HepG2 (cell line): ENCODE measurements around the gene PLA1A.

Experiments used
- EZH2 ChIP-seq: conservative IDR thresholded peaks from 2 replicates; pipeline ENCODE4 v1.6.1; 2012; ENCODE audit warnings: mild to moderate bottlenecking, low read depth, low read length, moderate library complexity
- POLR2A ChIP-seq, 2 experiments: IDR thresholded peaks; 2 replicates each; pipeline ENCODE4 v1.6.1; 2011; ENCODE audit warnings: low read depth in 2 of 2, low read length in 2 of 2, mild to moderate bottlenecking in 1 of 2, moderate library complexity in 1 of 2; ENCODE audit not compliant: insufficient read depth in 1 of 2
- RARA ChIP-seq: IDR thresholded peaks from 2 replicates; pipeline ENCODE4 v1.6.1; 2016; ENCODE audit warnings: missing genetic modification reagents, missing compliant biosample characterization
- YY1 ChIP-seq: IDR thresholded peaks from 2 replicates; pipeline ENCODE4 v1.6.1; 2011; ENCODE audit warnings: low read length, low read depth, moderate library complexity, mild to moderate bottlenecking; ENCODE audit not compliant: insufficient read depth, insufficient replicate concordance
- ZBTB8A ChIP-seq: sonication (generic); formaldehyde crosslinking; IDR thresholded peaks from 2 replicates; pipeline ENCODE4 v1.4.0; 2020; ENCODE audit warnings: mild to moderate bottlenecking, low read depth, missing genetic modification reagents, borderline replicate concordance
- ZNF253 ChIP-seq: sonication (generic); formaldehyde crosslinking; IDR thresholded peaks from 2 replicates; pipeline ENCODE4 v1.8.0; 2022; ENCODE audit warnings: mild to moderate bottlenecking, missing genetic modification reagents, borderline replicate concordance
- ZZZ3 ChIP-seq: sonication (generic); formaldehyde crosslinking; IDR thresholded peaks from 2 replicates; pipeline ENCODE4 v1.4.0; 2020; ENCODE audit warnings: missing genetic modification reagents, mild to moderate bottlenecking, borderline replicate concordance
- TF ChIP-seq, protein P1 (sequence below): sonication (generic); formaldehyde crosslinking; IDR thresholded peaks from 2 replicates; pipeline ENCODE4 v1.5.0; 2020; ENCODE audit warnings: mild to moderate bottlenecking, missing genetic modification reagents, moderate library complexity
- TF ChIP-seq, protein P2 (sequence below): sonication (generic); formaldehyde crosslinking; IDR thresholded peaks from 2 replicates; pipeline ENCODE4 v1.4.0; 2020; ENCODE audit warnings: missing genetic modification reagents
- TF ChIP-seq, protein P3 (sequence below): sonication (generic); formaldehyde crosslinking; conservative IDR thresholded peaks from 2 replicates; pipeline ENCODE4 v1.5.0; 2020; ENCODE audit warnings: missing genetic modification reagents

DNA sequence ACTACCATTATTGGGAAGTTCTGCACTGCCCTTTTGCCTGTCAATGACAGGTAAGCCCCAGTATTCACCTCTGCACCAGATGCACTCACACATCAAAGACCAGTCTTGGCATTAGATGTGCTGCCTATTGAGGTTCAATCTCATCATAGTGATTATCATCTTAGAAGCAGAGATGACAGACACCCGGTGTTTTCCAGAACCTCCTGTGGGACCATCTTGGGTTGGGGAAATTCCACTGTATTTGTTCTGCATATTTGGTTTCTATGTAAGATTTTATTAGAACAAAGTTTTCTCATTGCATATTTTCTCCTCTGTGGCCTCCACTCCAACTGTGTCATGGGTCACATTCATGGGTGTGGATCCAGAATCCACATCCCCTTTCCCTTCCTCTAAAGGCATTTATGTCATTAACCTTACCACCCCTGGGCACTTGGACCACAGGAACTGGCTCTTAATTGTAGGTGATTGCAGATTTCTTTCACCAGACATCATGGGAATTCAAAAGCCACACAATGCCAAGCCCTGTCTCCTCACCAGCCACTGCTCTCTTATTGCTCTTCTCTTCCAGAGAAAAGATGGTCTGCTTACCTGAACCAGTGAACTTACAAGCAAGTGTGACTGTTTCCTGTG lies 31.2 kb downstream of the PLA1A start:
- TF ChIP-seq RARA (CRISPR knock-in tag) (no peak), POLR2A (IDR thresholded peaks at IDR 0.05; ENCODE audit: insufficient read depth in 1 of 2, low read depth in 2 of 2, low read length in 2 of 2) (no peak), YY1 (no peak), EZH2 (no peak), ZBTB8A (no peak), ZNF253 (no peak), ZZZ3 (no peak)
- TF ChIP-seq, protein P1, sequence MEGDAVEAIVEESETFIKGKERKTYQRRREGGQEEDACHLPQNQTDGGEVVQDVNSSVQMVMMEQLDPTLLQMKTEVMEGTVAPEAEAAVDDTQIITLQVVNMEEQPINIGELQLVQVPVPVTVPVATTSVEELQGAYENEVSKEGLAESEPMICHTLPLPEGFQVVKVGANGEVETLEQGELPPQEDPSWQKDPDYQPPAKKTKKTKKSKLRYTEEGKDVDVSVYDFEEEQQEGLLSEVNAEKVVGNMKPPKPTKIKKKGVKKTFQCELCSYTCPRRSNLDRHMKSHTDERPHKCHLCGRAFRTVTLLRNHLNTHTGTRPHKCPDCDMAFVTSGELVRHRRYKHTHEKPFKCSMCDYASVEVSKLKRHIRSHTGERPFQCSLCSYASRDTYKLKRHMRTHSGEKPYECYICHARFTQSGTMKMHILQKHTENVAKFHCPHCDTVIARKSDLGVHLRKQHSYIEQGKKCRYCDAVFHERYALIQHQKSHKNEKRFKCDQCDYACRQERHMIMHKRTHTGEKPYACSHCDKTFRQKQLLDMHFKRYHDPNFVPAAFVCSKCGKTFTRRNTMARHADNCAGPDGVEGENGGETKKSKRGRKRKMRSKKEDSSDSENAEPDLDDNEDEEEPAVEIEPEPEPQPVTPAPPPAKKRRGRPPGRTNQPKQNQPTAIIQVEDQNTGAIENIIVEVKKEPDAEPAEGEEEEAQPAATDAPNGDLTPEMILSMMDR (CRISPR knock-in tag): no peak
- TF ChIP-seq, protein P2, sequence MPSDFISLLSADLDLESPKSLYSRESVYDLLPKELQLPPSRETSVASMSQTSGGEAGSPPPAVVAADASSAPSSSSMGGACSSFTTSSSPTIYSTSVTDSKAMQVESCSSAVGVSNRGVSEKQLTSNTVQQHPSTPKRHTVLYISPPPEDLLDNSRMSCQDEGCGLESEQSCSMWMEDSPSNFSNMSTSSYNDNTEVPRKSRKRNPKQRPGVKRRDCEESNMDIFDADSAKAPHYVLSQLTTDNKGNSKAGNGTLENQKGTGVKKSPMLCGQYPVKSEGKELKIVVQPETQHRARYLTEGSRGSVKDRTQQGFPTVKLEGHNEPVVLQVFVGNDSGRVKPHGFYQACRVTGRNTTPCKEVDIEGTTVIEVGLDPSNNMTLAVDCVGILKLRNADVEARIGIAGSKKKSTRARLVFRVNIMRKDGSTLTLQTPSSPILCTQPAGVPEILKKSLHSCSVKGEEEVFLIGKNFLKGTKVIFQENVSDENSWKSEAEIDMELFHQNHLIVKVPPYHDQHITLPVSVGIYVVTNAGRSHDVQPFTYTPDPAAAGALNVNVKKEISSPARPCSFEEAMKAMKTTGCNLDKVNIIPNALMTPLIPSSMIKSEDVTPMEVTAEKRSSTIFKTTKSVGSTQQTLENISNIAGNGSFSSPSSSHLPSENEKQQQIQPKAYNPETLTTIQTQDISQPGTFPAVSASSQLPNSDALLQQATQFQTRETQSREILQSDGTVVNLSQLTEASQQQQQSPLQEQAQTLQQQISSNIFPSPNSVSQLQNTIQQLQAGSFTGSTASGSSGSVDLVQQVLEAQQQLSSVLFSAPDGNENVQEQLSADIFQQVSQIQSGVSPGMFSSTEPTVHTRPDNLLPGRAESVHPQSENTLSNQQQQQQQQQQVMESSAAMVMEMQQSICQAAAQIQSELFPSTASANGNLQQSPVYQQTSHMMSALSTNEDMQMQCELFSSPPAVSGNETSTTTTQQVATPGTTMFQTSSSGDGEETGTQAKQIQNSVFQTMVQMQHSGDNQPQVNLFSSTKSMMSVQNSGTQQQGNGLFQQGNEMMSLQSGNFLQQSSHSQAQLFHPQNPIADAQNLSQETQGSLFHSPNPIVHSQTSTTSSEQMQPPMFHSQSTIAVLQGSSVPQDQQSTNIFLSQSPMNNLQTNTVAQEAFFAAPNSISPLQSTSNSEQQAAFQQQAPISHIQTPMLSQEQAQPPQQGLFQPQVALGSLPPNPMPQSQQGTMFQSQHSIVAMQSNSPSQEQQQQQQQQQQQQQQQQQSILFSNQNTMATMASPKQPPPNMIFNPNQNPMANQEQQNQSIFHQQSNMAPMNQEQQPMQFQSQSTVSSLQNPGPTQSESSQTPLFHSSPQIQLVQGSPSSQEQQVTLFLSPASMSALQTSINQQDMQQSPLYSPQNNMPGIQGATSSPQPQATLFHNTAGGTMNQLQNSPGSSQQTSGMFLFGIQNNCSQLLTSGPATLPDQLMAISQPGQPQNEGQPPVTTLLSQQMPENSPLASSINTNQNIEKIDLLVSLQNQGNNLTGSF (CRISPR knock-in tag): no peak
- TF ChIP-seq, protein P3, sequence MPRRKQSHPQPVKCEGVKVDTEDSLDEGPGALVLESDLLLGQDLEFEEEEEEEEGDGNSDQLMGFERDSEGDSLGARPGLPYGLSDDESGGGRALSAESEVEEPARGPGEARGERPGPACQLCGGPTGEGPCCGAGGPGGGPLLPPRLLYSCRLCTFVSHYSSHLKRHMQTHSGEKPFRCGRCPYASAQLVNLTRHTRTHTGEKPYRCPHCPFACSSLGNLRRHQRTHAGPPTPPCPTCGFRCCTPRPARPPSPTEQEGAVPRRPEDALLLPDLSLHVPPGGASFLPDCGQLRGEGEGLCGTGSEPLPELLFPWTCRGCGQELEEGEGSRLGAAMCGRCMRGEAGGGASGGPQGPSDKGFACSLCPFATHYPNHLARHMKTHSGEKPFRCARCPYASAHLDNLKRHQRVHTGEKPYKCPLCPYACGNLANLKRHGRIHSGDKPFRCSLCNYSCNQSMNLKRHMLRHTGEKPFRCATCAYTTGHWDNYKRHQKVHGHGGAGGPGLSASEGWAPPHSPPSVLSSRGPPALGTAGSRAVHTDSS (CRISPR knock-in tag): no peak
